ENCODE data around the gene KIF6.

GRCh38 chr6:39466631-39467030, 258.6 kb downstream of the KIF6 start:
- TF ChIP-seq CTCF (IDR thresholded peaks at IDR 0.05) (no peak), EZH2phosphoT487 (IDR thresholded peaks at IDR 0.05) (no peak), EZH2 (IDR thresholded peaks at IDR 0.05) (no peak)

Data from neural progenitor cell (in vitro differentiated cells).